ENCODE results near the gene L3MBTL3. TPM values are rescaled to one million over a fixed set of nuclear protein-coding genes. Genes with fewer than 3 reads are reported as not detected.

Gene L3MBTL3
- total RNA-seq, 1 donor from 2014 or later: 6.3 TPM

DNA sequence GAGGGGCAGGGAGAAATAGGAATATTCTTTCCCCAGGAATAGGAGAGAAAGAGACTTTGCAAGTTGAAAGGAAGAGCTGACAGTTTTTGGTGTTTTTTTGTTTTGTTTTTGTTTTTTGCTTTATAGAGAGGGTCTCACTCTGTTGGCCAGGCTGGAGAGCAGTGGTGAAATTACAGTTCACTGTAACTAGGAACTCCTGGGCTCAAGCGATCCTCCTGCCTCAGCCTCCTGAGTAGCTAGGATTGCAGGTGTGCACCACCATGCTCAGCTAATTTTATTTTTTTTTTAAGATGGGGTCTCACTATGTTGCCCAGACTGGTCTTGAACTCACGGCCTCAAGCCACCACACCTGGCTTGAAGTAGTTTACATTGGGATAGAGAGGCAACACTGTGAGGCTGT lies 8.0 kb upstream of the L3MBTL3 start:
- TF ChIP-seq, protein P1, sequence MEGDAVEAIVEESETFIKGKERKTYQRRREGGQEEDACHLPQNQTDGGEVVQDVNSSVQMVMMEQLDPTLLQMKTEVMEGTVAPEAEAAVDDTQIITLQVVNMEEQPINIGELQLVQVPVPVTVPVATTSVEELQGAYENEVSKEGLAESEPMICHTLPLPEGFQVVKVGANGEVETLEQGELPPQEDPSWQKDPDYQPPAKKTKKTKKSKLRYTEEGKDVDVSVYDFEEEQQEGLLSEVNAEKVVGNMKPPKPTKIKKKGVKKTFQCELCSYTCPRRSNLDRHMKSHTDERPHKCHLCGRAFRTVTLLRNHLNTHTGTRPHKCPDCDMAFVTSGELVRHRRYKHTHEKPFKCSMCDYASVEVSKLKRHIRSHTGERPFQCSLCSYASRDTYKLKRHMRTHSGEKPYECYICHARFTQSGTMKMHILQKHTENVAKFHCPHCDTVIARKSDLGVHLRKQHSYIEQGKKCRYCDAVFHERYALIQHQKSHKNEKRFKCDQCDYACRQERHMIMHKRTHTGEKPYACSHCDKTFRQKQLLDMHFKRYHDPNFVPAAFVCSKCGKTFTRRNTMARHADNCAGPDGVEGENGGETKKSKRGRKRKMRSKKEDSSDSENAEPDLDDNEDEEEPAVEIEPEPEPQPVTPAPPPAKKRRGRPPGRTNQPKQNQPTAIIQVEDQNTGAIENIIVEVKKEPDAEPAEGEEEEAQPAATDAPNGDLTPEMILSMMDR (conservative IDR thresholded peaks at IDR 0.05; ENCODE audit: low read depth, low read length): no peak
- no peak overlapping the region for H3K4me3 ChIP-seq (ENCODE audit: low read depth, low read length)
- DNase-seq (ENCODE audit: low read depth): no peak

- no peak overlapping the region for H3K4me3 ChIP-seq (ENCODE audit: low read depth, low read length)
- TF ChIP-seq, protein P1 (conservative IDR thresholded peaks at IDR 0.05; ENCODE audit: low read depth, low read length): no peak
- no peak for DNase-seq (ENCODE audit: low read depth)
Observed at GRCh38 chr6:130012728-130013127, 5.7 kb upstream of the L3MBTL3 start.

GRCh38 chr6:130018744-130019325 lies 454 bp downstream of the L3MBTL3 start:
- TF ChIP-seq, protein P1 (conservative IDR thresholded peaks at IDR 0.05; ENCODE audit: low read depth, low read length): no peak
- DNase-seq (ENCODE audit: low read depth): peak; percentile 25
- peak overlapping the region; percentile 81 for H3K4me3 ChIP-seq (ENCODE audit: low read depth, low read length)

GRCh38 chr6:130019326-130020072 lies 1.1 kb downstream of the L3MBTL3 start:
- no peak for DNase-seq (ENCODE audit: low read depth)
- H3K4me3 ChIP-seq (ENCODE audit: low read depth, low read length): peak overlapping the region; percentile 87
- TF ChIP-seq, protein P1 (conservative IDR thresholded peaks at IDR 0.05; ENCODE audit: low read depth, low read length): no peak

GRCh38 chr6:130020073-130020906 lies 1.9 kb downstream of the L3MBTL3 start:
- DNase-seq (ENCODE audit: low read depth): no peak
- TF ChIP-seq, protein P1 (conservative IDR thresholded peaks at IDR 0.05; ENCODE audit: low read depth, low read length): no peak
- peak overlapping the region; percentile 87 for H3K4me3 ChIP-seq (ENCODE audit: low read depth, low read length)

- TF ChIP-seq, protein P1 (conservative IDR thresholded peaks at IDR 0.05; ENCODE audit: low read depth, low read length): peak; percentile 90
- peak; percentile 82 for DNase-seq (ENCODE audit: low read depth)
Observed at GRCh38 chr6:130020907-130021629, 2.7 kb downstream of the L3MBTL3 start.

More at GRCh38 chr6:130020907-130021629, 2.7 kb downstream of the L3MBTL3 start:
- H3K4me3 ChIP-seq (ENCODE audit: low read depth, low read length): peak overlapping the region; percentile 87
